Activated CD4-positive, alpha-beta memory T cell treated with anti-CD3 and anti-CD28 coated beads, Interleukin-2, amount 10 ng/mL, durations not matched to agents 7 days and 5 days (primary cell): Measurements from ENCODE around the gene IGSF9. TPM values are rescaled to one million over a fixed set of nuclear protein-coding genes. Genes with fewer than 3 reads are reported as not detected.

ENCODE experiments used
- CTCF ChIA-PET: fragments of 350-600 bp; sonication (Branson Sonifier 250); formaldehyde crosslinking; loops from one replicate; lab custom pipeline; 2021; ENCODE audit warnings: antibody characterized with exemption, inconsistent platforms; lab: Charles Lee
- POLR2A ChIA-PET: fragments of 350-600 bp; sonication (Branson Sonifier 250); formaldehyde crosslinking; loops from one replicate; lab custom pipeline; 2021; ENCODE audit warnings: antibody characterized with exemption; lab: Charles Lee
- DNase-seq: peaks from one replicate; pipeline ENCODE4 v3.0.0-alpha.2; 2020
- H3K27ac Mint-ChIP-seq: one replicate; pipeline ENCODE4 v1.8.0; 2021; ENCODE audit warnings: mild to moderate bottlenecking, mixed read lengths
- H3K27me3 Mint-ChIP-seq: one replicate; pipeline ENCODE4 v1.8.0; 2021; ENCODE audit warnings: mixed read lengths
- H3K36me3 Mint-ChIP-seq: one replicate; pipeline ENCODE4 v1.8.0; 2021; ENCODE audit warnings: low read depth, mixed read lengths
- H3K4me1 Mint-ChIP-seq: one replicate; pipeline ENCODE4 v1.8.0; 2021; ENCODE audit warnings: mixed read lengths
- H3K4me3 Mint-ChIP-seq: one replicate; pipeline ENCODE4 v1.8.0; 2021; ENCODE audit warnings: mild to moderate bottlenecking, mixed read lengths
- H3K9me3 Mint-ChIP-seq: one replicate; pipeline ENCODE4 v1.8.0; 2021; ENCODE audit warnings: mixed read lengths
- total RNA-seq, 2 experiments: library from RNA; stranded (reverse); gene quantifications; one replicate each; pipeline ENCODE4 v1.2.3, GENCODE V29; 2021

The IGSF9 gene
- total RNA-seq, 2 experiments from 2014 or later, result not detected

DNA sequence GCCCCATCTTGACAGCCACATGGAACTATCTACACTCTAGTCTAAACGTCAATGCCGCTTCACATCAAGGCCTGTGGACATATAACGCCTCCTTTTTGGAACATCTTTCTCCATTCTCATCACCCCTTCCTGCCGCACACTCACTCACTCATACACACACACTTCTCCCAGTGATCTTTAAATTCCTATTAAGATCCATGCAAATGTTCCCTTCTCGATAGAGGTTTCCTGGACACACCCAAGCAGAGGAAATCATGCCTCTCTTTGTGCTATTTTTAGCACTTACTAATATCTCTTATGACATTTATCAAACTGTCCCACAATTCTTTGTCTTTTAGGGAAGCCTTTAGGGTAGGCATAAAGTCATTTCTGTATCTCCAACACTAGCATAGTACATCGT lies 36.9 kb upstream of the IGSF9 start:
- CTCF ChIA-PET, result no interaction called here
- Mint-ChIP-seq H3K27me3 (peaks cover 47% of the 10 kb centered on the region), H3K9me3 (no peaks in the 10 kb centered on the region), H3K27ac (no peak overlapping the region), H3K36me3 (no peaks in the 10 kb centered on the region), H3K4me3 (no peak overlapping the region), H3K4me1 (no peaks in the 10 kb centered on the region)
- DNase-seq, result no peak
- POLR2A ChIA-PET, result no interaction called here

DNA sequence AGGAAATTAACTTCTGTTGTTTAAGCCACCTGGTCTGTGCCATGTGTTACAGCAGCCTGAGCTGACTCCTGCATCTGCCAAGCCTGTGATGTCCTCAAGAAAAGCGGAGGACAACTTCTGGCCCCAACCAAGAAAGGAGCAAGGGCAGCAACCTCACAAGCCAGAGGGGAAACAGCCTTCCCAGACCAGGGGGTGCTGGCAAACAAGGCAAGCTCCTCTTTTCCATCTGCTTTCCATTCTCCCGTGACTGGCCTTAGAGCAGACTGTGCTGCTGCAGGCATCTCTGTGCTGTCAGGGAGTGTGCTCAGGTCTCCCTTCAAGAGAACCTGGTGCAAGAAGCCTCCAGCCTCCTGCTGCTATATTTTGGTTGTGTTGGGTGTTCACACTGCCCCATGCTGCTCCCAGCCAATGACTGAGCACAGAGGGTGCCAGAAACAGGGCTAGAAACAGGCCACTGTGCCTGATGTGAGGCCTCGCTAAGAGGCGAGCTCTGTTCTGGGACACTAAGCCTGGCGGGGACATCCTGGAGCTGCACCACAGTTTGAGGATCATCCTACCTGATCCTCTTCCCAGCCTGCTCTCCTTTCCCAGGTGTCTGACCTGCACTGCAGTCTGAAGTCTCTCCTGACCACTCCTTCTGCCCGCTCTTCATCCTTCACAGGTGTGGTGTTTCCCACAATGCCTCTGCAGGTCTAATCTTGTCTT lies 36.1 kb upstream of the IGSF9 start:
- no peaks in the 10 kb centered on the region for H3K4me1 Mint-ChIP-seq
- H3K27ac Mint-ChIP-seq, result no peak overlapping the region
- ChIA-PET CTCF (no interaction called here), POLR2A (no interaction called here)
- DNase-seq, result no peak
- H3K4me3 Mint-ChIP-seq, result no peak overlapping the region
- no peaks in the 10 kb centered on the region for H3K36me3 Mint-ChIP-seq
- no peaks in the 10 kb centered on the region for H3K9me3 Mint-ChIP-seq
- H3K27me3 Mint-ChIP-seq, result peaks cover 54% of the 10 kb centered on the region

DNA sequence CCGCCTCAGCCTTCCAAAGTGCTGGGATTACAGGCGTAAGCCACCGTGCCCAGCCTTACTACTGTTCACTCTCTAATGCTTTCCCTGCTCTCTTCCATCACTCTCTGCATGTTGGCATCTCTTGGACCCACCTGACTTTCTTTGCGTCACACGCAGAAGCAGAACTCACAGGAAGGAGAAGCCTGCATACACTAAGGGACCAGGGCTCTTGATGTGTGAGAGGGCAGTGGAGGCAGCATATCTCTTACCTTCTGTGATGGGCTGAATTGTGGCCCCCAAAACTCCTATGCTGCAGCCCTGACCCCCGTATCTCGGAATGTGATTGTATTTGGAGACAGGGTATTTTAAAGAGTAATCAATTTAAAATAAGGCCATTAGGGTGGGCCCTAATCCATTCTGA lies 35.4 kb upstream of the IGSF9 start:
- ChIA-PET POLR2A (no interaction called here), CTCF (no interaction called here)
- H3K27ac Mint-ChIP-seq, result no peak overlapping the region
- H3K36me3 Mint-ChIP-seq, result no peaks in the 10 kb centered on the region
- peaks cover 55% of the 10 kb centered on the region for H3K27me3 Mint-ChIP-seq
- DNase-seq, result no peak
- H3K9me3 Mint-ChIP-seq, result no peaks in the 10 kb centered on the region
- no peaks in the 10 kb centered on the region for H3K4me1 Mint-ChIP-seq
- no peak overlapping the region for H3K4me3 Mint-ChIP-seq

DNA sequence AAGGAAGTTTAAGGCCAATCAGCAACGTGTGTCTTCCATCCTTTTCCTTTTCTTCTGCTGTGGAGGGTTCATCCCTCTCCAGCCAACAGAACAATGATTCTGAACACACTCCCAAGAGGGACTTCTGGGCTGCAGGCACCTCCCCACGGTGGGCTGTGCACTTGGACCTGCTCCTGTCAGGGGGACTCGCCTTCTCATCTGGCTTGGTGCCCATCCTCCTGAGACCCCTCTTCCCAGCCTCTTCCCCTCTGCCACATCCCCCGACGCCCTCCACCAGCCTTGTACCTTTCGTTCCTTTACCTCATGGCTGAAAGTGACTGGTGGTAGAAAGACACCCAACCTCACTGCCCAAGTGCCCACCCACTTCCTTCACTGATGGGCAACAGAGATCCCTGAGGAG lies 34.7 kb upstream of the IGSF9 start:
- POLR2A ChIA-PET, result no interaction called here
- Mint-ChIP-seq H3K4me3 (no peak overlapping the region), H3K36me3 (no peaks in the 10 kb centered on the region), H3K9me3 (no peaks in the 10 kb centered on the region), H3K27me3 (peaks cover 55% of the 10 kb centered on the region), H3K4me1 (no peaks in the 10 kb centered on the region), H3K27ac (no peak overlapping the region)
- DNase-seq, result no peak
- CTCF ChIA-PET, result no interaction called here

DNA sequence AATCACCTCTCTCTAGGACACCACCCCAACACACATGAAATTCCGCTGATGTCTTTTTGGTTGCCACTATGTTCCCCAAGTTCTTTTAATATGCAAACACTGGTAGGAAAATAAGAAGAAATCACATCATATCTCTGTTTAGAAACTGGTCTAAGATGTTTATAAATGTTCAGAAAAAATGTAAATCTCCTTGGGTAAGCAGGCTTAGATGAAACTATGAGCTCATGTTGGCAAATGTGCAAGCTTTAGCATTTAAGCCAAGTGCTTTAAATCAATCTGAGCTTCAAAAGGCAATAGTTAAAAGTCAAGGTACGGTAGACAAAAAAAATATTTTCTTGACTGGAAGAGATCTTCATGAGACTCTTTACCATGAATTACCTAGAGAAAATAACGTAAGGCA lies 33.8 kb upstream of the IGSF9 start:
- H3K36me3 Mint-ChIP-seq, result no peaks in the 10 kb centered on the region
- no peak overlapping the region for H3K4me3 Mint-ChIP-seq
- peaks cover 55% of the 10 kb centered on the region for H3K27me3 Mint-ChIP-seq
- ChIA-PET POLR2A (no interaction called here), CTCF (interaction anchor here (0.7 kb wide), 2 partner anchors 10 to 28 kb away, joined by 3 to 4 read pairs; no protein-coding TSS in a partner anchor)
- DNase-seq, result no peak
- no peaks in the 10 kb centered on the region for H3K9me3 Mint-ChIP-seq
- H3K4me1 Mint-ChIP-seq, result no peaks in the 10 kb centered on the region
- no peak overlapping the region for H3K27ac Mint-ChIP-seq

DNA sequence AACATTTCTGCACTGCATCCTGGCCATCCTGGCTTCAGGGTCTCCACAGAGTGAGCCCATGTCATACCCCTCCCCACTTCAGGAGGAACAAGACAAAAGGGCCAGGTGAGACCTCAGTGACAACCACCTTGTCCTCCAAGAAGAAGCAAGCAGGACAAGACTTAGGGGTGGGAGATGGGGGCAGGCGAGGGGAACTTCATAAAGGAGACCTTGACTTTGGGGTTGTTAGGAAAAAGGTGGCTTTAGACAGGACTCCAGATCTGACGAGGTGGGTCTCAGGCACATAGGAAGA lies 32.6 kb upstream of the IGSF9 start:
- Mint-ChIP-seq H3K9me3 (no peaks in the 10 kb centered on the region), H3K36me3 (no peaks in the 10 kb centered on the region), H3K27me3 (peaks cover 47% of the 10 kb centered on the region), H3K4me3 (no peak overlapping the region), H3K27ac (no peak overlapping the region), H3K4me1 (no peaks in the 10 kb centered on the region)
- POLR2A ChIA-PET, result no interaction called here
- no peak for DNase-seq
- CTCF ChIA-PET, result interaction anchor here (1.7 kb wide), 1 partner anchor 29 kb away, joined by 6 read pairs; no protein-coding TSS in a partner anchor

DNA sequence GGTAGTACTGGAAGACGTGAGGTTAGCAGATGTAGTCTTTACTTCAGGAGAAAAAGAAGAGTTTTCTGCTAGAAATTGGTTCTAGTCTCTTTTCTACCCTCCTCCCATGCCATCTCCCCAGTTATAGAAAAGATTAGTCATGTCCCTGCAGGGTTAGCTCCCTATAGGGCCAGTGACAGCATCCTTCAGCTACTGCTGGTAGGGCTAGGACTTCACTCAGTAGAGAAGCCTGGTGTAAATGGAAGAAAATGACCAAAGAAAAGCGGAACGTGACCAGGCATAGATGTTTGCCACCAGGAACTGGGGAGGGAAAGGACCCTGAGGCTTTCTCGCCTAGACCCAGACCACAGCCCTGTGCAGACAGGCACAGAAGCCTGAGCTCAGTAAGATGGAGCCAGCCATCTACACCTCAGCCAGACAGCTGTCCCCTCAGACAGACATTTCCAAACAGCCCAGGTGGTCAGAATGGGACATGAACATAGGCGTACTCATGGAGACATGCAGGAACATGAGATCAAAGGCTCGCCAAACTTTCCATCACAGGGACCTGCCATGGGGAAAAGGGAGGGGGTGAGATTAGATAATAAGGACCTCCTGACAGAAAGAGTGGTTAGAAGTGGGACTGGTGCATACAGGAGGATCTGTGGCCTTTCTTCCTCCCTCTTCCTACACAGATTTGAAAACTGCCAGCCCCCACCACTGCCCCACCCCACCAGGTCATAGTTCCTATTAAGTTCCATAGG lies 32.1 kb upstream of the IGSF9 start:
- Mint-ChIP-seq H3K36me3 (no peaks in the 10 kb centered on the region), H3K4me1 (no peaks in the 10 kb centered on the region), H3K27ac (no peak overlapping the region), H3K9me3 (no peaks in the 10 kb centered on the region), H3K27me3 (peaks cover 45% of the 10 kb centered on the region), H3K4me3 (no peak overlapping the region)
- ChIA-PET CTCF (interaction anchor here (1.7 kb wide), 1 partner anchor 29 kb away, joined by 6 read pairs; no protein-coding TSS in a partner anchor), POLR2A (no interaction called here)
- no peak for DNase-seq

DNA sequence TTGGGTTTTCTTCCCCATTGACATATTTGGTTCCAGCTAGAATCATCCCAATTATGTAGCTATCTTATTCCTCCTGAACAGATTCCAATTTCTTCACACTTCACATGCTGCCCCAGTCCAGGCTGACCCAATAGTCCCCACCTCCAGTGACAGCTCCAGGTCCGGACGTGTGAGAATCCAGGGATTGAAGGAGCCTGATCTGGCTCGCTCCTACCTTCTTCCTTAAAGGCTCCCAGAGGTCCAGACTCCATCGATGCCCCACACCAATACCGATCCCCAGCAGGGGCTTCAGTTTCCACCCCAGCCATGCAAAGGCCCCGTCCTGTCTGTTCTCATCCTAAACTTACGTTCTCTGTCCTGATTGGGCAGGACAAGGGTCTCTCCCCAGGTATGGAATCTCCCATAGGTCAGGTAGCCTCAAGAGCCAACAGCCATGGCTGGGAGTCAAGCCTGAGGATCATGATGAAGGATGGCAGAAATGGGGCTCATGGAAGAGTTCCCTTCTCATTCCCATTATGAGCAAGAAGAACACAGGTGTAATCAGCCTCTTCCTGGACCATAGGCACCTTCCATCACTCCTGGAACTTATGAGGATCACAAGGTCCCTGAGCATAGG lies 29.0 kb upstream of the IGSF9 start:
- Mint-ChIP-seq H3K9me3 (no peaks in the 10 kb centered on the region), H3K27me3 (peaks cover 39% of the 10 kb centered on the region), H3K4me1 (no peaks in the 10 kb centered on the region), H3K27ac (no peak overlapping the region), H3K36me3 (no peaks in the 10 kb centered on the region), H3K4me3 (no peak overlapping the region)
- DNase-seq, result no peak
- CTCF ChIA-PET, result interaction anchor here (1.4 kb wide), 1 partner anchor 17 kb away, joined by 4 read pairs; no protein-coding TSS in a partner anchor
- POLR2A ChIA-PET, result no interaction called here

DNA sequence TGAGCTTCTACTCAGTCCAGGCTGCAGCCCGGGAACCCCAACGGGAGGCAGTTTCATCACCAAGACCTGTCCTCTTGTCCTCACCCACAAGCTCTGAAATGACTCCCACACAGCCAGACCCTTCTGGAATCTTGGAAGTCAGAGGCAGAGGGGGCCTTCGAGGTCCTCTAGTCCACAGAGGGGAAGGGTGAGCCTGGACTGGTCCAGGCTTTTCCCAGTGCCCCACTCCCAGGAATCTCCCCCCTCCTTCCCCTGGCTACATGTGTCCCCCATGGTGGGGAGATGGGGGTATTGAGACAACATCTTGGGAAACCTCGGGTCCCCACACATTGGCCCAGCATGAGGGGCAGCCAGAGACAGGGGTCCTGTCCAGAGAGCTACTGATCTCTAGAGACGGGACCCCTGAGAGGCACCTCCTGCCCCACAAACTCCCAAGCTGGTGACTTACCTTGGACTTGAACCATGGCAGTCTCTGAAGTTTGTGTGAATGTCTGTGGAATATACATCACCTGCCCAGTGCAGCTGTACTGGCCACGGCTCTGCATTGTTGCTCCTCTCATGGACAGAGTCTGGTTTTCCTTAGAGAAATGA lies 28.0 kb upstream of the IGSF9 start:
- POLR2A ChIA-PET, result no interaction called here
- Mint-ChIP-seq H3K27ac (no peak overlapping the region), H3K4me3 (no peak overlapping the region), H3K27me3 (peaks cover 30% of the 10 kb centered on the region), H3K36me3 (no peaks in the 10 kb centered on the region), H3K9me3 (no peaks in the 10 kb centered on the region), H3K4me1 (no peaks in the 10 kb centered on the region)
- CTCF ChIA-PET, result interaction anchor here (1.4 kb wide), 1 partner anchor 16 kb away, joined by 4 read pairs; no protein-coding TSS in a partner anchor
- no peak for DNase-seq

DNA sequence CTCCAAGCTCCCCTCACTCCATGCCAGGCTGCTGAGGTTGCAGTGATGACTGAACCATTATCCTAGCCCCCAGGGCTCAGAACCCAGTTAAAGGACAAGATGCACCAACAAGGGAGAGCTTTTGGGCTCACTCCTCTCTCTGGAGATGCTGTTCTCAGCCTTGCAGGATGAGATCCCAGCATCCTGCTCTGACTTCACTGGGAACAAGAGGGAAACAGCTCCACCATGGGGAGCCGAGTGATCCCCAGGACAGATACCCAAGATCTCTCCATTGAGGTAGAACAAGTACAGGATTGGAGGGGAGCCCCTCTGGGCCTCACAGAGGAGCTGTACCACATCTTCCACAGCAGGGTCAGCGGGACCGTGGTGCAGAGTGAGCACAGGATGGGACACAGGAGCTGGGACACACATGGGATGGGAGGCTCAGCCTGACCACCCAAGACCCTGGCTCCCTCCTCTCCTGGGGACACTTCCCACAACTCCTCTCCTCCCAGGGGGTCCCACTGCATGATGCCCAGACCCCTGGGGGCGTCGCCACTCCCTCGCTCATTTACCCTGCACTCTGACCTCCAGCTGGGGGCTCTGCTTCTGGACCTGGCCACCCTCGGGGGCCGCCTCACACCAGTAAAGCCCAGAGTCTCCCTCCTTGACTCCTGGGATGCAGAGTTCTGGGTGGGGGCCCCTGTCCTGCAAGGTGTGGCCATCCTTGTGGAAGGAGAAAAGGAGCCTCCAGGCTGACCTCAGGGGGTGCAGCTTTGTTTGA lies 27.2 kb upstream of the IGSF9 start:
- Mint-ChIP-seq H3K27ac (no peak overlapping the region), H3K9me3 (no peaks in the 10 kb centered on the region), H3K4me3 (no peak overlapping the region), H3K36me3 (no peaks in the 10 kb centered on the region), H3K4me1 (no peaks in the 10 kb centered on the region), H3K27me3 (peaks cover 28% of the 10 kb centered on the region)
- no peak for DNase-seq
- POLR2A ChIA-PET, result interaction anchor here (0.7 kb wide), 1 partner anchor 47 kb away, joined by 3 read pairs; the partner anchor contains the start of gene TAGLN2
- CTCF ChIA-PET, result interaction anchor here (4.6 kb wide), 1 partner anchor 34 kb away, joined by 19 read pairs; no protein-coding TSS in a partner anchor

DNA sequence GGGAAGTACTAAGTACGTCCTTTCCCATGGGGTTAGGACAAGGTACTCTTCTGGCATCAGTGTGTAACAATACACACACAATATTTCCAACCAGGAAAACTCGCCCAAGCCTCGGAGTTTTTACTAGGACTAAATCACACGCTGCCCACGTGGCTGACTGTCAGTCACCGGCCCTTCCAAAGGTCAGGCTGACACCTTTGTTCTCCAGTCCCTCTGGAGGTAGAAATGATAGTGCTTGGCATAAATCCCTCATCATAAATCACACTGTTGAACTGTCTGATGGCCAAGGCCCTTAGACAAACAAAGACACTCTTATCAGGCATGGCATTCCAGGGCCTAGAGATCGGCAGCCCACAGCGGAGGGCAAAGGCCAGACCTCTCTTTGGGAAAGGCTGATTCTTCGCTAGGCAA lies 25.5 kb upstream of the IGSF9 start:
- no peaks in the 10 kb centered on the region for H3K9me3 Mint-ChIP-seq
- no peak overlapping the region for H3K4me3 Mint-ChIP-seq
- H3K27me3 Mint-ChIP-seq, result peaks cover 30% of the 10 kb centered on the region
- H3K4me1 Mint-ChIP-seq, result no peaks in the 10 kb centered on the region
- H3K27ac Mint-ChIP-seq, result no peak overlapping the region
- ChIA-PET POLR2A (no interaction called here), CTCF (interaction anchor here (4.6 kb wide), 1 partner anchor 36 kb away, joined by 19 read pairs; no protein-coding TSS in a partner anchor)
- no peaks in the 10 kb centered on the region for H3K36me3 Mint-ChIP-seq
- DNase-seq, result no peak

DNA sequence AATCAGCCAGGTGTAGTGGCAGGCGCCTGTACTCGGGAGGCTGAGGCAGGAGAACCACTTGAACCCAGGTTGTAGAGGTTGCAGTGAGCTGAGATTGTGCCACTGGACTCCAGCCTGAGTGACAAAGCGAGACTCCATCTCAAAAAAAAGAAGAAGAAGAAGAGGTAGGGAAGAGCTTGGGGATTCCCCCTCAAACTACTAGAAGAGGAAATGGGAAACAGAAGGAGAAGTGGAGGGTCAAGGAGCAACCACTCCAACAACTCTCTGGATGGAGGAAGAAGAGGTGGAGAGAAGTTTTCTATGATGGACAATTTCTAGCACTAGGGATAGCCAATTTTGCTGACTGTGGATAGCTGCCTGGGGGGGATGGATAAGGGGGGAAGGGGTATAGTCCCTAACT lies 23.5 kb upstream of the IGSF9 start:
- Mint-ChIP-seq H3K9me3 (no peaks in the 10 kb centered on the region), H3K36me3 (no peaks in the 10 kb centered on the region), H3K4me1 (no peaks in the 10 kb centered on the region), H3K27ac (no peak overlapping the region), H3K27me3 (peaks cover 45% of the 10 kb centered on the region), H3K4me3 (no peak overlapping the region)
- DNase-seq, result no peak
- POLR2A ChIA-PET, result no interaction called here
- CTCF ChIA-PET, result interaction anchor here (4.6 kb wide), 1 partner anchor 38 kb away, joined by 19 read pairs; no protein-coding TSS in a partner anchor
